ENCODE measurements around the gene TNFRSF18. TPM values are rescaled to one million over a fixed set of nuclear protein-coding genes. Genes with fewer than 3 reads are reported as not detected.

TNFRSF18 gene
- total and polyA plus RNA-seq, 10 of the 15 experiments (the other 5 are each of a cell fraction or from before 2014, with no cell fraction given), result 0.18 to 7.5 (median 1.5) TPM; not detected in 1

GRCh38 chr1:1178794-1179331 is 27.5 kb downstream of the TNFRSF18 start:
- SMC1A ChIA-PET (ENCODE audit: uncharacterized antibody, unreplicated experiment), result no interaction called here
- POLR2A ChIA-PET, result no interaction called here
- Histone ChIP-seq H2AFZ (ENCODE audit: control insufficient read depth, low read depth, low read length) (no peak overlapping the region), H3K79me2 (ENCODE audit: control insufficient read depth, insufficient read depth, low read length) (no peaks in the 10 kb centered on the region), H3K4me3 (no peak overlapping the region), H4K20me1 (ENCODE audit: control insufficient read depth, insufficient read depth) (no peaks in the 10 kb centered on the region), H3K4me2 (ENCODE audit: control insufficient read depth, insufficient read depth) (no peak overlapping the region), H3K9ac (ENCODE audit: control insufficient read depth, insufficient read depth, low read length) (no peak overlapping the region), H3K9me3 (replicated peaks; ENCODE audit: control insufficient read depth, insufficient read depth, low read length) (no peaks in the 10 kb centered on the region; the same call in 2 of the 3 replicates), H3K4me1 (ENCODE audit: control insufficient read depth, insufficient read depth, low read length) (no peaks in the 10 kb centered on the region), H3K27ac (ENCODE audit: control insufficient read depth, insufficient read depth) (no peak overlapping the region), H3K27me3 (replicated peaks in 1 of 2; ENCODE audit: control insufficient read depth in 2 of 2, insufficient read depth in 2 of 2, low read length in 1 of 2) (no peaks in the 10 kb centered on the region; a peak in 3 of 4 replicates), H3K36me3 (ENCODE audit: control insufficient read depth in 2 of 2, insufficient read depth in 2 of 2, low read length in 1 of 2) (no peaks in the 10 kb centered on the region)
- intact Hi-C loops (cut with micrococcal nuclease; ENCODE audit: unreplicated experiment), result no loop called here
- BruUV-seq (replicated peaks), result no TSS peak
- RAD21 ChIA-PET (ENCODE audit: unreplicated experiment), result no interaction called here
- 43% methylated on average over 31 of the region's 32 CpGs for WGBS (ENCODE audit: insufficient coverage, insufficient replicate concordance, low lambda C conversion rate, missing lambda C conversion rate)
- DNase-seq (ENCODE audit: low read depth, low spot score) (no peak), FAIRE-seq (no peak), ATAC-seq (no peak)
- TF ChIP-seq CHD2 (IDR thresholded peaks at IDR 0.05; ENCODE audit: borderline replicate concordance, low read depth, low read length) (no peak), TCF12 (IDR thresholded peaks at IDR 0.05; ENCODE audit: low read depth, low read length) (no peak), CHD1 (IDR thresholded peaks at IDR 0.05; ENCODE audit: low read depth, low read length) (no peak), ZNF687 (IDR thresholded peaks at IDR 0.05) (no peak), SIX5 (IDR thresholded peaks at IDR 0.05; ENCODE audit: low read depth, low read length, severe bottlenecking) (no peak), IRF4 (IDR thresholded peaks at IDR 0.05; ENCODE audit: low read depth, low read length) (no peak)
- CTCF ChIA-PET, result no interaction called here
- in situ Hi-C loops (cut with MboI), result no loop called here
